Breast epithelium (tissue), 3 donors: Measurements from ENCODE around the gene ZNF48.

Source experiments
- POLR2A ChIP-seq: fragments of 450-650 bp; IDR thresholded peaks from one replicate; pipeline ENCODE4 v1.6.1; 2016; ENCODE audit warnings: antibody characterized with exemption, mild to moderate bottlenecking, moderate library complexity
- POLR2AphosphoS5 ChIP-seq, 3 donors: sonication (generic); formaldehyde crosslinking; IDR thresholded peaks; one replicate each; pipeline ENCODE4 v1.6.1; 2017; ENCODE audit warnings: antibody characterized with exemption in 3 of 3

DNA sequence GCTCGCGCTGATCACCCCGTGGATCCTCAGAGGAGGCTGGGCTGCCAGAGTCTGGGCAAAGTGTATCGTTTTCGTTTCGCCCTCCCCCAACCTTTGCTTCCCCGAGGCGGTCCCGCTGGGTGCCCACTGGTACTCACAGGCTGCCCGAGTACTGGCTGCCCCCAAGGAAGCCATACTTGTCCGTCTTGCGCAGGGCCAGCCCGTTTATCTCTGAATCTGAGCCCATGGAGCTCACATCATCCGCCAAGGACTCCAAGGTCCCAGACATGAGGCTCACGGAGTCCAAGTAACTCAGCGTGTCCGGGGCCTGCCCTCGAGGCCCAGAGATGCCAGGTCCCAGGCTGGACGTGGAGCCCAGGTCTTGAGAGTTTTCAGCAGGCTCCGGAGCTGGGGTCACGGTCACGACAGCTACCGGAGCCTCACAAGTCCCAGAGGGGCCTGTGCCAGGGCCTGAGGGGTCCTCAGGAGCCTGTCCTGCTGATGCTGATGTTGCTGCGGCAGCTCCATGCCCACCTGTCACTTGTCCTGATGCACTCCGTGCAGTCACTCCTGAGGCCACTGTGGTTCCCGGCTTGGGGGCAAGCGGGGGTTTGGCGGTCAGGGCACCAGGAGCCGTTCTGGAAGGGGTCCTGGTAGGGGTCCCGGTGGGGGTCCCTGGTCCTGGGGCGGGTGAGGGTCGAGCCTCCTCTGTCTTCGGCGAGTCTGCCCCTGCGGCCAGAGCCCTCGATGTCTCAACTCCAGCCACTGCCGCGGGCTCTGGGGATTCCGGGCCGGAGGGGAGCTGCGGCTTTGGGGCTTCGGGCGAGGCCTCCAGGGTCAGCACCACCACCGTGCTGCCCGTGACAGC lies 25.9 kb upstream of the ZNF48 start:
- TF ChIP-seq POLR2AphosphoS5 (IDR thresholded peaks at IDR 0.05) (no peak), POLR2A (no peak)
